PFSK-1 (cell line): ENCODE data around the gene ATP2A2.

Source experiments
- POLR2AphosphoS5 ChIP-seq: IDR thresholded peaks from 2 replicates; pipeline ENCODE4 v1.6.1; 2012; ENCODE audit warnings: low read depth, mild to moderate bottlenecking, control low read depth, low read length, moderate library complexity
- TAF1 ChIP-seq: IDR thresholded peaks from 2 replicates; pipeline ENCODE4 v1.6.1; 2012; ENCODE audit warnings: low read length, control low read depth, borderline replicate concordance; ENCODE audit not compliant: insufficient read depth

DNA sequence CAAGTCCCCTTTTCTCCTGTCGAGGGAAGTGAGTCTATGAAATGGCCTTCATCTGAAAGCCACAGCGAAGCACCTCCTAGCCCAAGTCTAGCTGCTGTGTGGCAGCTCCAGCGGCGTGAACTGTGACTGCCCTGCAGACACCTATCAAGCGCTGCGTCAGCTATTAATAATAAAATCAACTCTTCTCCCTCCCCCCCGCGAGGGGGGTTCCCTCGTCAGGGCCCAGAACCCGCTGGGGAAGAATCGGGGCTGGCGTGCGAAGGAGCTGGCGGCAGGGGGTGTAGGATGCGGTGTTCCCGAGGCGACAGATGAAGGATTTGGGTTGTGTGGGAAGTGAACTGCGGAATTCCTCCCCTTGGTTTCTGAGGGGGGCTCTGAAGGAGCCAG lies 662 bp upstream of the ATP2A2 start:
- TF ChIP-seq TAF1 (no peak), POLR2AphosphoS5 (no peak)
